Fibroblast of lung (primary cell): ENCODE data around the gene NANOS3.

ENCODE experiments used
- EZH2 ChIP-seq: IDR thresholded peaks from 2 replicates; pipeline ENCODE4 v1.5.1; 2012; ENCODE audit warnings: low read length, control low read depth, mild to moderate bottlenecking; ENCODE audit errors: missing control alignments
- TF ChIP-seq, protein P1 (sequence below), 2 donors: IDR thresholded peaks in 1 of 2; conservative IDR thresholded peaks in 1 of 2; 1 replicate in 1 of 2; 2 replicates in 1 of 2; pipeline ENCODE4 v1.5.1; 2011 to 2012; ENCODE audit warnings: low read length in 2 of 2, control low read depth in 1 of 2, inconsistent platforms in 1 of 2, low read depth in 1 of 2, mild to moderate bottlenecking in 1 of 2

DNA sequence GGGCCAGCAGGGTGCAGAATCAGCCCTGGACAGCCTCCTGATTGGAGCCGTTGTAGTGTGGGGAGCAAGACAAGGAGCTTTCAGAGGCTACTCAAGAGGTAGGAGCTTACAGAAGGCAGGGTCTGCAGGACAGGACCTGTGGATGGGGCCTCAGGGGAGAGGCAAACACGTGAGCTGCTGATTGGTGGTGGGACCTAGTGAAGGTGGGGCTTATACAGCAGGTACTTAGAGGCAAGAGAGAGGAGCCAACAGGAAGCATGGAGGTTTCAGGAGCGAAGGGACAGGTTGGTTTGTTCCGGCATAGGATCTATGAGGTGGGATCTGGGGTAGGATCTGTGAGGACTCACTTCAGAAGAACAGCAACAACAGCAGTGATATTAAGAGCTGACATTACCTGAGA lies 49.3 kb upstream of the NANOS3 start:
- TF ChIP-seq, protein P1, sequence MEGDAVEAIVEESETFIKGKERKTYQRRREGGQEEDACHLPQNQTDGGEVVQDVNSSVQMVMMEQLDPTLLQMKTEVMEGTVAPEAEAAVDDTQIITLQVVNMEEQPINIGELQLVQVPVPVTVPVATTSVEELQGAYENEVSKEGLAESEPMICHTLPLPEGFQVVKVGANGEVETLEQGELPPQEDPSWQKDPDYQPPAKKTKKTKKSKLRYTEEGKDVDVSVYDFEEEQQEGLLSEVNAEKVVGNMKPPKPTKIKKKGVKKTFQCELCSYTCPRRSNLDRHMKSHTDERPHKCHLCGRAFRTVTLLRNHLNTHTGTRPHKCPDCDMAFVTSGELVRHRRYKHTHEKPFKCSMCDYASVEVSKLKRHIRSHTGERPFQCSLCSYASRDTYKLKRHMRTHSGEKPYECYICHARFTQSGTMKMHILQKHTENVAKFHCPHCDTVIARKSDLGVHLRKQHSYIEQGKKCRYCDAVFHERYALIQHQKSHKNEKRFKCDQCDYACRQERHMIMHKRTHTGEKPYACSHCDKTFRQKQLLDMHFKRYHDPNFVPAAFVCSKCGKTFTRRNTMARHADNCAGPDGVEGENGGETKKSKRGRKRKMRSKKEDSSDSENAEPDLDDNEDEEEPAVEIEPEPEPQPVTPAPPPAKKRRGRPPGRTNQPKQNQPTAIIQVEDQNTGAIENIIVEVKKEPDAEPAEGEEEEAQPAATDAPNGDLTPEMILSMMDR (conservative IDR thresholded peaks at IDR 0.05 in 1 of 2, IDR thresholded peaks at IDR 0.05 in 1 of 2; ENCODE audit: low read depth in 1 of 2, low read length in 2 of 2) = no peak
- no peak for TF ChIP-seq EZH2
